Brain microvascular endothelial cell (primary cell): ENCODE data around the gene WASF3.

Experiments used
- DNase-seq: peaks from one replicate; pipeline ENCODE4 v3.0.0-alpha.2; 2020
- H3K27ac ChIP-seq: fragments of 250-450 bp; sonication (Bioruptor Pico); 2 replicates; pipeline ENCODE4 v1.5.1; 2020; ENCODE audit warnings: mild to moderate bottlenecking, moderate library complexity
- H3K27me3 ChIP-seq: fragments of 250-450 bp; sonication (Bioruptor Pico); replicated peaks from 2 replicates; pipeline ENCODE4 v1.5.1; 2020; ENCODE audit warnings: mild to moderate bottlenecking
- H3K36me3 ChIP-seq: fragments of 250-450 bp; sonication (Bioruptor Pico); replicated peaks from 2 replicates; pipeline ENCODE4 v1.5.1; 2020; ENCODE audit warnings: mild to moderate bottlenecking
- H3K4me3 ChIP-seq: 2 replicates; pipeline ENCODE4 v1.5.1; 2011; ENCODE audit warnings: low read depth, mild to moderate bottlenecking, control low read depth, low read length, moderate library complexity
- CTCF ChIP-seq: IDR thresholded peaks from 2 replicates; pipeline ENCODE4 v1.5.1; 2011; ENCODE audit warnings: low read depth, mild to moderate bottlenecking, moderate library complexity, low read length, control low read depth, inconsistent platforms; ENCODE audit errors: missing control alignments
- in situ Hi-C: cut with HindIII; loops from 2 replicates; pipeline ENCODE4 v1.10.0; 2017; ENCODE audit warnings: low sequenced_read_pairs, low pct_ligation_motif_present

The WASF3 gene

DNA sequence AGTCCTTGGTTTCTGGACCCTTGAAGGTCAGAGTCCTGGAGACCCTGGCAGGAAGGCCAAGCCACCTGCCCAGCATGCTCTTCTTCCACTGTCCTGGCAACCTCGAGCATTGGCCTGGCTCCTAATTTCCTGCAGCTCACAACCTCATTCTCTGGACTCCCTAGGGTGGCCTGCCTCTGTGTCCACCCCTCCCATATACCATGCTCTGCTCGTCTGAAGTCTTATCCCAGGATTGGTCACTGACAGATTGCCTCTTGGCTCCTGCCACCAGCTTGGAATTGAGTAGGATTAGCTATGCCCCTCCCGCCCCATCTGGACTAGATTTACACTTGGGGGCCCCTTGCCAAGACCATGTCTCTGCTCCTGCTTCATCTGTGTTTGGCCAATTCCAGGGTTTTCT is 17.1 kb upstream of the WASF3 start:
- peaks cover 3% of the 10 kb centered on the region for H3K27me3 ChIP-seq
- no peak for DNase-seq
- no peak for TF ChIP-seq CTCF
- H3K36me3 ChIP-seq = no peaks in the 10 kb centered on the region
- H3K4me3 ChIP-seq = no peak overlapping the region
- in situ Hi-C loops = no loop called here
- no peak overlapping the region for H3K27ac ChIP-seq

- in situ Hi-C loops = no loop called here
- no peaks in the 10 kb centered on the region for H3K36me3 ChIP-seq
- DNase-seq = no peak
- H3K27me3 ChIP-seq = peaks cover 3% of the 10 kb centered on the region
- no peak overlapping the region for H3K27ac ChIP-seq
- no peak overlapping the region for H3K4me3 ChIP-seq
- no peak for TF ChIP-seq CTCF
These were observed 16.4 kb upstream of the WASF3 start for GRCh38 chr13:26541041-26541440.

DNA sequence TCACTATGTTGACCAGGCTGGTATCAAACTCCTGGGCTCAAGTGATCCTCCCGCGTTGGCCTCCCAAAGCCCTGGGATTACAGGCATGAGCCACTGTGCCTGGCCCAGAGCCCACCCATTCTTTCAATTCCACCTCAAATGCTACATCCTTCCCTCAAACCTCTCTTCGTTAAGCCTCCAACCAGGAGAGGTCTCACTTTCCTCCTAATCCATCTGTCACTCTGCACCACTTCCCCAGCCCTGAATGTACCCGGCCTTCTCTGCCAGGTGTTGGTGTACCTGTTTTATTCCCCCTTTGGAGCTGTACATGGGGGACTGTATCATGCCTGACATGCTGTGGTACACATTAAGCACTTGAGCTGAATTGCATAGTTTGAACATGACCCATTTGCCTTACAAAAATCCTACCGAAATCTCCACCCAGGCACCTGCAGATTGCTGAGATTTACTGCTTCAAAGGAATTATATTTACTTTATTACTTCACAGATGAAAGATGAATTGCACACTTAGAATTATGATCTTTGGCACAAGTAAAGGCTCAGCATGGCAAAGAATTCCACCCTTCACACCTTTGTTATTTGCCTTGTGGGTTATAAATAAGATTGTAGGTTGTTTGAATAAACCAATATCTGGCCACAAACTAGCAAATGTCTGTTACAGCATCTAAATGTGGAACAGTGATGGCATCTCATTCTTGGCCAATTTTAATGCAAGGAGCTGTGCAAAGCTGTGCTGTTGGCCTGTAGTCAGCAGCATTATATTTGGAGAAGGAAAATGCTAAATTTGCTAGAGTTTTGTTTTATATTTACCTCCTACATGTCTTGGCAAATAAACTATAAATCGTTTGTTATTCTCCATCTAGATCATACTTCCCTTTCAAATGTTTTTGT is 15.6 kb upstream of the WASF3 start:
- in situ Hi-C loops = no loop called here
- no peak for DNase-seq
- Histone ChIP-seq H3K27me3 (peaks cover 3% of the 10 kb centered on the region), H3K4me3 (no peak overlapping the region), H3K27ac (no peak overlapping the region), H3K36me3 (no peaks in the 10 kb centered on the region)
- no peak for TF ChIP-seq CTCF

- in situ Hi-C loops = no loop called here
- Histone ChIP-seq H3K4me3 (no peak overlapping the region), H3K36me3 (no peaks in the 10 kb centered on the region), H3K27me3 (peaks cover 3% of the 10 kb centered on the region), H3K27ac (no peak overlapping the region)
- TF ChIP-seq CTCF = no peak
- no peak for DNase-seq
These were observed 12.8 kb upstream of the WASF3 start for GRCh38 chr13:26544707-26545106.

- Histone ChIP-seq H3K27ac (no peak overlapping the region), H3K27me3 (peaks cover 5% of the 10 kb centered on the region), H3K36me3 (no peaks in the 10 kb centered on the region), H3K4me3 (no peak overlapping the region)
- DNase-seq = no peak
- in situ Hi-C loops = no loop called here
- TF ChIP-seq CTCF = no peak
These were observed 9.2 kb upstream of the WASF3 start for GRCh38 chr13:26548205-26548765.

- no peaks in the 10 kb centered on the region for H3K36me3 ChIP-seq
- no peak overlapping the region for H3K27ac ChIP-seq
- H3K4me3 ChIP-seq = no peak overlapping the region
- H3K27me3 ChIP-seq = peaks cover 4% of the 10 kb centered on the region
- in situ Hi-C loops = no loop called here
- no peak for DNase-seq
- TF ChIP-seq CTCF = no peak
These were observed 7.8 kb upstream of the WASF3 start for GRCh38 chr13:26549713-26550112.
